ENCODE data around the gene PACC1. TPM values are rescaled to one million over a fixed set of nuclear protein-coding genes. Genes with fewer than 3 reads are reported as not detected.
A peak's percentile ranks its signal among the peaks of the same experiment; 100 is the strongest.

Gene PACC1
- 6.6 TPM for polyA plus RNA-seq (2013, experiment 1 of 2)
- 6.8 TPM for polyA plus RNA-seq (2013, experiment 2 of 2)

DNA sequence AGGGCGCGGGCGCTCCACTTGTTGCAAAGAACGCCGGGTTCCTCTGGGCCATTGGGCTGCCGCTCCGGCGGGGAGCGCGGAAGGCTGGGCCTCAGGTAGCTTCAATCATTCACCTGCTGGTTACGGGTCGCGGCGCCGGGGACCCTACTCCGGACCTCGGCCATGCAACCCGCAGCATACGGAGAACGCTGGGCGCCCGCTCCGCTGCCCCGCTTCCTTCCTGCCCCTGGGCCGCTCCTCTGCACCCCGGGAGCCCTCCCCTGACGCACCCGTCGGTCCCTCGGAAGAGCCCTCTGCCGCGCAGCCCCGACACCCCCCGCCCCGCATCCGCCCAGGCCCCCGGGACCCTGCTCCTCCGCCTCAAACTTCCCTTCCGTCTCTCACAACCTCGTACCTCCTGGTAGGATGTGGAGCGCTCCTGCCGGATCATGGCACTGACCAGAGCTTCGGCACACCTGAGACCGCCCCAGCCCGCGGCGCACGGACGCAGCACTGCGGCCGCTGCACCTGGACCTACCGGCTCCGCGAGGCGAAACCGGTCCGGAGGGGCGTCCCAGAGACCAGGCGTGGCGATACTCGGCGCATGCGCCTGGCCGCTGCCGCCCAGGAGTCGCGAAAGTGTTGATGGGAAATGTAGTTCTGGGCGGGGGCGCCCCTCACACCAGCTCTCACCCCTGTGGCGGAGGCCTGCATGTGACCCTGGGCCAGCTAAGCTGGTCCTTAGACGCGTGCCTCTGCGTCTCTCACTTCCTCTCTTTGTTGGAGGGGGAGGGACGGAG lies at the start of gene PACC1:
Gene PACC1 (minus strand): TSS at position 559 of the 779 bp plus-strand sequence. CDS start 129 bp downstream, at position 430.
- Histone ChIP-seq H3K56ac (ENCODE audit: low read length) (peak within 1 kb of the TSS; percentile 95), H2AK5ac (ENCODE audit: low read length) (no peak within 1 kb of the TSS), H4K5ac (ENCODE audit: low read length) (no peak within 1 kb of the TSS), H3K4me3 (ENCODE audit: low read length) (peak within 1 kb of the TSS; percentile 88), H3K27me3 (ENCODE audit: insufficient read depth, low read length, poor library complexity) (no peaks in the 10 kb centered on the region), H3K23ac (ENCODE audit: low read length) (peak within 1 kb of the TSS; percentile 48), H2BK5ac (ENCODE audit: low read length) (peak within 1 kb of the TSS; percentile 81), H3K4me1 (ENCODE audit: control insufficient read depth, low read depth, low read length) (peaks cover 9% of the 10 kb centered on the region), H3K4me2 (ENCODE audit: low read length) (peak within 1 kb of the TSS; percentile 72), H3K9ac (ENCODE audit: low read length) (peak within 1 kb of the TSS; percentile 91), H4K8ac (ENCODE audit: low read depth, low read length) (no peak within 1 kb of the TSS), H3K79me1 (ENCODE audit: low read length) (peaks cover 12% of the 10 kb centered on the region), H3K36me3 (ENCODE audit: control insufficient read depth, insufficient read depth, low read length) (peaks cover 6% of the 10 kb centered on the region), H3K79me2 (ENCODE audit: control insufficient read depth, insufficient read depth, low read length) (no peaks in the 10 kb centered on the region), H3K4ac (ENCODE audit: low read depth, low read length) (no peak within 1 kb of the TSS), H3K18ac (ENCODE audit: low read length) (peak within 1 kb of the TSS; percentile 6), H3K27ac (ENCODE audit: low read depth, low read length) (peak within 1 kb of the TSS; percentile 3), H2BK15ac (replicated peaks; ENCODE audit: low read depth) (no peak within 1 kb of the TSS), H2BK120ac (ENCODE audit: low read depth, low read length) (no peak within 1 kb of the TSS)
- WGBS (ENCODE audit: extremely low coverage, insufficient coverage, low lambda C conversion rate), result no CpG with 5 or more reads among the region's 74 CpGs
- DNase-seq, result peak; percentile 98

- Histone ChIP-seq H2BK120ac (ENCODE audit: low read depth, low read length) (no peak overlapping the region), H3K79me1 (ENCODE audit: low read length) (no peaks in the 10 kb centered on the region), H3K23ac (ENCODE audit: low read length) (no peak overlapping the region), H3K56ac (ENCODE audit: low read length) (peak overlapping the region; percentile 15), H2BK15ac (replicated peaks; ENCODE audit: low read depth) (no peak overlapping the region), H3K4ac (ENCODE audit: low read depth, low read length) (no peak overlapping the region), H2BK5ac (ENCODE audit: low read length) (no peak overlapping the region), H3K9ac (ENCODE audit: low read length) (no peak overlapping the region), H3K4me2 (ENCODE audit: low read length) (no peak overlapping the region), H3K79me2 (ENCODE audit: control insufficient read depth, insufficient read depth, low read length) (no peaks in the 10 kb centered on the region), H3K18ac (ENCODE audit: low read length) (no peak overlapping the region), H3K36me3 (ENCODE audit: control insufficient read depth, insufficient read depth, low read length) (no peaks in the 10 kb centered on the region), H3K27me3 (ENCODE audit: insufficient read depth, low read length, poor library complexity) (no peaks in the 10 kb centered on the region), H4K5ac (ENCODE audit: low read length) (no peak overlapping the region), H3K4me1 (ENCODE audit: control insufficient read depth, low read depth, low read length) (peaks cover 3% of the 10 kb centered on the region), H3K4me3 (ENCODE audit: low read length) (no peak overlapping the region), H3K27ac (ENCODE audit: low read depth, low read length) (no peak overlapping the region), H4K8ac (ENCODE audit: low read depth, low read length) (no peak overlapping the region), H2AK5ac (ENCODE audit: low read length) (no peak overlapping the region)
- WGBS (ENCODE audit: extremely low coverage, insufficient coverage, low lambda C conversion rate), result no CpG with 5 or more reads among the region's 7 CpGs
- no peak for DNase-seq
These were observed 49.0 kb upstream of the PACC1 start for GRCh38 chr1:212463565-212464285.

GRCh38 chr1:212461916-212462660 lies 47.4 kb upstream of the PACC1 start:
- Histone ChIP-seq H2BK5ac (ENCODE audit: low read length) (no peak overlapping the region), H3K27me3 (ENCODE audit: insufficient read depth, low read length, poor library complexity) (no peaks in the 10 kb centered on the region), H2AK5ac (ENCODE audit: low read length) (no peak overlapping the region), H3K4me3 (ENCODE audit: low read length) (no peak overlapping the region), H3K9ac (ENCODE audit: low read length) (no peak overlapping the region), H3K79me1 (ENCODE audit: low read length) (no peaks in the 10 kb centered on the region), H3K36me3 (ENCODE audit: control insufficient read depth, insufficient read depth, low read length) (no peaks in the 10 kb centered on the region), H2BK15ac (replicated peaks; ENCODE audit: low read depth) (no peak overlapping the region), H3K79me2 (ENCODE audit: control insufficient read depth, insufficient read depth, low read length) (no peaks in the 10 kb centered on the region), H3K4me2 (ENCODE audit: low read length) (no peak overlapping the region), H4K8ac (ENCODE audit: low read depth, low read length) (no peak overlapping the region), H4K5ac (ENCODE audit: low read length) (no peak overlapping the region), H3K56ac (ENCODE audit: low read length) (no peak overlapping the region), H3K23ac (ENCODE audit: low read length) (no peak overlapping the region), H3K4me1 (ENCODE audit: control insufficient read depth, low read depth, low read length) (peaks cover 3% of the 10 kb centered on the region), H3K4ac (ENCODE audit: low read depth, low read length) (no peak overlapping the region), H3K27ac (ENCODE audit: low read depth, low read length) (no peak overlapping the region), H3K18ac (ENCODE audit: low read length) (no peak overlapping the region), H2BK120ac (ENCODE audit: low read depth, low read length) (no peak overlapping the region)
- no peak for DNase-seq
- no CpG with 5 or more reads among the region's 13 CpGs for WGBS (ENCODE audit: extremely low coverage, insufficient coverage, low lambda C conversion rate)

- Histone ChIP-seq H3K4me2 (ENCODE audit: low read length) (no peak overlapping the region), H3K79me1 (ENCODE audit: low read length) (no peaks in the 10 kb centered on the region), H3K79me2 (ENCODE audit: control insufficient read depth, insufficient read depth, low read length) (no peaks in the 10 kb centered on the region), H3K9ac (ENCODE audit: low read length) (no peak overlapping the region), H3K23ac (ENCODE audit: low read length) (no peak overlapping the region), H3K36me3 (ENCODE audit: control insufficient read depth, insufficient read depth, low read length) (no peaks in the 10 kb centered on the region), H2AK5ac (ENCODE audit: low read length) (no peak overlapping the region), H3K18ac (ENCODE audit: low read length) (no peak overlapping the region), H4K8ac (ENCODE audit: low read depth, low read length) (no peak overlapping the region), H4K5ac (ENCODE audit: low read length) (no peak overlapping the region), H3K27ac (ENCODE audit: low read depth, low read length) (no peak overlapping the region), H3K56ac (ENCODE audit: low read length) (no peak overlapping the region), H3K4me3 (ENCODE audit: low read length) (no peak overlapping the region), H3K4ac (ENCODE audit: low read depth, low read length) (no peak overlapping the region), H3K4me1 (ENCODE audit: control insufficient read depth, low read depth, low read length) (peaks cover 3% of the 10 kb centered on the region), H2BK120ac (ENCODE audit: low read depth, low read length) (no peak overlapping the region), H3K27me3 (ENCODE audit: insufficient read depth, low read length, poor library complexity) (no peaks in the 10 kb centered on the region), H2BK15ac (replicated peaks; ENCODE audit: low read depth) (no peak overlapping the region), H2BK5ac (ENCODE audit: low read length) (no peak overlapping the region)
- DNase-seq, result no peak
- WGBS (ENCODE audit: extremely low coverage, insufficient coverage, low lambda C conversion rate), result no CpG with 5 or more reads among the region's 9 CpGs
These were observed 45.7 kb upstream of the PACC1 start for GRCh38 chr1:212460376-212460775.

GRCh38 chr1:212459656-212460055 lies 45.0 kb upstream of the PACC1 start:
- Histone ChIP-seq H3K4me2 (ENCODE audit: low read length) (no peak overlapping the region), H3K4ac (ENCODE audit: low read depth, low read length) (no peak overlapping the region), H3K4me3 (ENCODE audit: low read length) (no peak overlapping the region), H2BK5ac (ENCODE audit: low read length) (no peak overlapping the region), H3K56ac (ENCODE audit: low read length) (no peak overlapping the region), H3K27ac (ENCODE audit: low read depth, low read length) (no peak overlapping the region), H2AK5ac (ENCODE audit: low read length) (no peak overlapping the region), H3K9ac (ENCODE audit: low read length) (no peak overlapping the region), H4K5ac (ENCODE audit: low read length) (no peak overlapping the region), H3K23ac (ENCODE audit: low read length) (no peak overlapping the region), H2BK15ac (replicated peaks; ENCODE audit: low read depth) (no peak overlapping the region), H3K4me1 (ENCODE audit: control insufficient read depth, low read depth, low read length) (peaks cover 3% of the 10 kb centered on the region), H4K8ac (ENCODE audit: low read depth, low read length) (no peak overlapping the region), H3K18ac (ENCODE audit: low read length) (no peak overlapping the region), H3K79me2 (ENCODE audit: control insufficient read depth, insufficient read depth, low read length) (no peaks in the 10 kb centered on the region), H3K27me3 (ENCODE audit: insufficient read depth, low read length, poor library complexity) (no peaks in the 10 kb centered on the region), H3K79me1 (ENCODE audit: low read length) (no peaks in the 10 kb centered on the region), H2BK120ac (ENCODE audit: low read depth, low read length) (no peak overlapping the region), H3K36me3 (ENCODE audit: control insufficient read depth, insufficient read depth, low read length) (no peaks in the 10 kb centered on the region)
- no CpG with 5 or more reads among the region's 5 CpGs for WGBS (ENCODE audit: extremely low coverage, insufficient coverage, low lambda C conversion rate)
- DNase-seq, result no peak

Measured in mesendoderm (in vitro differentiated cells).